ENCODE measurements around the gene ASB10.

DNA sequence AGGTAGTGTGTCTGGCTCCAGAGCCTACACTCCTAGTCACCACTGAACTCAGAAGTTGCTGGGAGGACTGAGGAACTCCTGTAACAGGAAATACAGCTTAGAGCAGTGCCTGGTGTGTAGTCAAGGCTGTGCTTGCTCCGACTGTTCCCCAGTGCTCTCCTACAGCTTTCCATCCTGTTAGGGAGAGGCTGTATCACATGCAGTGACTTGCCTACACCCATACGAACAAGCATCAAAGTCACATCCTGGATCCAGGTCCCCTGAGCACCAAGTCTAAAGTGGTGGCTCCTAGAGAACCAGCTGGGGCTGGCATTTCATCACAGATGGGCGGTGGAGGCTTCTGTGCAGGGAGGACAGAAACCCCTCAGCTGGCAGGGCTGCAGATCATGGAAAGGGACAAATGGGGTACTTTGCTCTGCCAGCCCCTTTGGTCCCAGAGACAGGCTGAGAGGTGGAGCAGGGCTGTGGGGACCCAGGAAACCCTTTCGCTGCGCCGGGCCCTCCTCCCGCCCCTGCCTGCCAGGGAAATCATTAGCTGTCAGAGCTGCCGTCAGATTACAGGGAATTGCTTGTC is 7.7 kb downstream of the ASB10 start:
- TF ChIP-seq POLR2A (IDR thresholded peaks at IDR 0.05) (no peak), POLR2AphosphoS5 (IDR thresholded peaks at IDR 0.05) (no peak)
- TF ChIP-seq, protein P1, sequence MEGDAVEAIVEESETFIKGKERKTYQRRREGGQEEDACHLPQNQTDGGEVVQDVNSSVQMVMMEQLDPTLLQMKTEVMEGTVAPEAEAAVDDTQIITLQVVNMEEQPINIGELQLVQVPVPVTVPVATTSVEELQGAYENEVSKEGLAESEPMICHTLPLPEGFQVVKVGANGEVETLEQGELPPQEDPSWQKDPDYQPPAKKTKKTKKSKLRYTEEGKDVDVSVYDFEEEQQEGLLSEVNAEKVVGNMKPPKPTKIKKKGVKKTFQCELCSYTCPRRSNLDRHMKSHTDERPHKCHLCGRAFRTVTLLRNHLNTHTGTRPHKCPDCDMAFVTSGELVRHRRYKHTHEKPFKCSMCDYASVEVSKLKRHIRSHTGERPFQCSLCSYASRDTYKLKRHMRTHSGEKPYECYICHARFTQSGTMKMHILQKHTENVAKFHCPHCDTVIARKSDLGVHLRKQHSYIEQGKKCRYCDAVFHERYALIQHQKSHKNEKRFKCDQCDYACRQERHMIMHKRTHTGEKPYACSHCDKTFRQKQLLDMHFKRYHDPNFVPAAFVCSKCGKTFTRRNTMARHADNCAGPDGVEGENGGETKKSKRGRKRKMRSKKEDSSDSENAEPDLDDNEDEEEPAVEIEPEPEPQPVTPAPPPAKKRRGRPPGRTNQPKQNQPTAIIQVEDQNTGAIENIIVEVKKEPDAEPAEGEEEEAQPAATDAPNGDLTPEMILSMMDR (IDR thresholded peaks at IDR 0.05): no peak

Measured in prostate gland (tissue), 2 donors.